ENCODE measurements around the gene GAREM1.

Gene GAREM1

GRCh38 chr18:32259553-32259952 lies 211.1 kb downstream of the GAREM1 start:
- no peaks in the 10 kb centered on the region for H3K27me3 ChIP-seq (ENCODE audit: control insufficient read depth, insufficient read depth, low read length)
- H3K9ac ChIP-seq (ENCODE audit: low read depth, low read length), result no peak overlapping the region
- H3K4me3 ChIP-seq (ENCODE audit: low read depth, low read length), result no peak overlapping the region
- H3K4me1 ChIP-seq (ENCODE audit: control insufficient read depth, insufficient read depth, low read length), result no peaks in the 10 kb centered on the region
- no peaks in the 10 kb centered on the region for H3K36me3 ChIP-seq (ENCODE audit: control insufficient read depth, insufficient read depth, low read length)
- no peaks in the 10 kb centered on the region for H3K9me3 ChIP-seq (ENCODE audit: control insufficient read depth, insufficient read depth, low read length)

DNA sequence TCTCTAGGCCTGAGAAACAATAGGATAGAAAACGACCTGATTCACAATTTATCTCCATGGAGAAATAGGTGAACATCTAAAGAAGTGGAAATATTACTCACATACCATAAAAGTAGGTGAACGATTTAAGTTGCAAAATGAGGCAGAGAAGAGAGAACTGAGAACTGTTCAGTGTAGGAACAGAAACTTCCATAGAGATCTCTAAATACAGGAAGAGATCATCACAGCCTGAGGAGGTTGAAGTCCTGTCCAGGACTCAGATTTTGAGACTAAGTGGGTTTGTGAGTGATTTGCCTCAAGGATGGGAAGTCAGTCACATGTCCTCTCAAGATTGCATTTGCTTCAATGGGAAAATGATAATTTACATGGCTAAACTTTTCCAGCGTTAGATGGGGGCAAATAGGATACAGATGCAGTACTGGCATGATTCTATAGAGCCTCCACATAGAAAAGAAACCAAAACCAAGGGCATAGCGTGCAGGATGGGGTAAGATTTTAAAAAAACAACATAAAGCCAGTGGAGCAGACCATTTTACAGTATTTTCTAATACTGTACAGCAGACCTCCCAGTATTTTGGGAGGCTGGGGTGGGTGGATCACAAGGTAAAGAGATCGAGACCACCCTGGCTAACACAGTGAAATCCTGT lies 212.0 kb downstream of the GAREM1 start:
- Histone ChIP-seq H3K27me3 (ENCODE audit: control insufficient read depth, insufficient read depth, low read length) (no peaks in the 10 kb centered on the region), H3K4me3 (ENCODE audit: low read depth, low read length) (no peak overlapping the region), H3K9ac (ENCODE audit: low read depth, low read length) (no peak overlapping the region), H3K4me1 (ENCODE audit: control insufficient read depth, insufficient read depth, low read length) (no peaks in the 10 kb centered on the region), H3K9me3 (ENCODE audit: control insufficient read depth, insufficient read depth, low read length) (no peaks in the 10 kb centered on the region), H3K36me3 (ENCODE audit: control insufficient read depth, insufficient read depth, low read length) (no peaks in the 10 kb centered on the region)

- Histone ChIP-seq H3K27me3 (ENCODE audit: control insufficient read depth, insufficient read depth, low read length) (no peaks in the 10 kb centered on the region), H3K4me1 (ENCODE audit: control insufficient read depth, insufficient read depth, low read length) (no peaks in the 10 kb centered on the region), H3K36me3 (ENCODE audit: control insufficient read depth, insufficient read depth, low read length) (no peaks in the 10 kb centered on the region), H3K9me3 (ENCODE audit: control insufficient read depth, insufficient read depth, low read length) (no peaks in the 10 kb centered on the region), H3K9ac (ENCODE audit: low read depth, low read length) (no peak overlapping the region), H3K4me3 (ENCODE audit: low read depth, low read length) (no peak overlapping the region)
These were observed 212.5 kb downstream of the GAREM1 start for GRCh38 chr18:32258148-32258547.

- H3K27me3 ChIP-seq (ENCODE audit: control insufficient read depth, insufficient read depth, low read length), result no peaks in the 10 kb centered on the region
- no peaks in the 10 kb centered on the region for H3K36me3 ChIP-seq (ENCODE audit: control insufficient read depth, insufficient read depth, low read length)
- H3K4me3 ChIP-seq (ENCODE audit: low read depth, low read length), result no peak overlapping the region
- H3K9ac ChIP-seq (ENCODE audit: low read depth, low read length), result no peak overlapping the region
- no peaks in the 10 kb centered on the region for H3K9me3 ChIP-seq (ENCODE audit: control insufficient read depth, insufficient read depth, low read length)
- no peaks in the 10 kb centered on the region for H3K4me1 ChIP-seq (ENCODE audit: control insufficient read depth, insufficient read depth, low read length)
These were observed 213.4 kb downstream of the GAREM1 start for GRCh38 chr18:32257084-32257785.

DNA sequence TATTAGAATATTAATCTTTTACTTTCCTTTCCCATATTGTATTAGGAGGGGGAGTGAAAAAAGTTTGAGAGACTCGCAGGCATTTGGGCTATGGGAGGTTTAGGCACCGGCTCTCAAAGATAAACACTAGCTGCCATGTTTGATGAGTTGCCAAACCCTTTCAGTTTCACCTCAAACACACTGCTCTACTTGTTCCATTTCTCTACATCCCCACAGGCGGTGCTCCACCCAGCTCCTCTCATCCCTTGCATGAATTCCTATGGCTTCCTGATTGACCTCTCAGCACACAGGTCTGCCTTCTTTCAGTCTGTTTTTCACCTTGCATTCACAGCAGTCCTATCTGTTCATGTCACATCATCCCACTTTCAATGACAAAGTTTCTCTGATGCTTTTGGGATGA lies 215.1 kb downstream of the GAREM1 start:
- H3K27me3 ChIP-seq (ENCODE audit: control insufficient read depth, insufficient read depth, low read length), result no peaks in the 10 kb centered on the region
- H3K36me3 ChIP-seq (ENCODE audit: control insufficient read depth, insufficient read depth, low read length), result no peaks in the 10 kb centered on the region
- no peak overlapping the region for H3K9ac ChIP-seq (ENCODE audit: low read depth, low read length)
- no peaks in the 10 kb centered on the region for H3K9me3 ChIP-seq (ENCODE audit: control insufficient read depth, insufficient read depth, low read length)
- no peaks in the 10 kb centered on the region for H3K4me1 ChIP-seq (ENCODE audit: control insufficient read depth, insufficient read depth, low read length)
- no peak overlapping the region for H3K4me3 ChIP-seq (ENCODE audit: low read depth, low read length)

DNA sequence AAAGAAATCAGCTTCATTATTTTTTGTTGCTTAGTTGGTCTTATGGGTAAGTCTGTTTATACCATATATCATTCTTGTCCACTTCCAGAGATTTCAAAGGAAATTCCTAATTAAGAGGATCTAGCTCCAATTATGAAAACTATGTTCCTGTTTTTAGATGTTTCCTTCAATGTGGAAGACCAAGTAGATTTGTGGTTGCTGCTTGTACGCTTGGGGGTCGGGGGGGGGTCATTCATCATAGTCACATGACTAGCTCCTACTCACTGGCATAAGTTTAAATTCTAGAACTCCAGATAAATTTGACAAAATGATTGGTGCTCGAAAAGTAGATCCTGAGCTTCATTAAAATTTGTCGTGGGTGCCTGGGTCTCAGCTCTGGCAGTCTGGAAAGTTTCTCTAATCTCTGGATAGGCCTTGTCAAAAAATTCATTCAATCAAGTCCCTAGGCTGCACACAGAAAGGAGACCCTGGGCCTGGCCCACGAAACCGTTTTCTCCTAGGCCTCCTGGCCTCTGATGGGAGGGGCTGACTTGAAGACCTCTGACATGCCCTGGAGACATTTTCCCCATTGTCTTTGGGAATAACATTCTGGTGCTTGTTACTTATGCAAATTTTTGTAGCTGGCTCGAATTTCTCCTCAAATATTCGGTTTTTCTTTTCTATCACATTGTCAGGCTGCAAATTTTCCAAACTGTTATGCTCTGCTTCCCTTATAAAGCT lies 218.4 kb downstream of the GAREM1 start:
- Histone ChIP-seq H3K9ac (ENCODE audit: low read depth, low read length) (no peak overlapping the region), H3K4me1 (ENCODE audit: control insufficient read depth, insufficient read depth, low read length) (no peaks in the 10 kb centered on the region), H3K27me3 (ENCODE audit: control insufficient read depth, insufficient read depth, low read length) (no peaks in the 10 kb centered on the region), H3K9me3 (ENCODE audit: control insufficient read depth, insufficient read depth, low read length) (no peaks in the 10 kb centered on the region), H3K36me3 (ENCODE audit: control insufficient read depth, insufficient read depth, low read length) (no peaks in the 10 kb centered on the region), H3K4me3 (ENCODE audit: low read depth, low read length) (no peak overlapping the region)

- Histone ChIP-seq H3K36me3 (ENCODE audit: control insufficient read depth, insufficient read depth, low read length) (no peaks in the 10 kb centered on the region), H3K4me3 (ENCODE audit: low read depth, low read length) (no peak overlapping the region), H3K9me3 (ENCODE audit: control insufficient read depth, insufficient read depth, low read length) (no peaks in the 10 kb centered on the region), H3K4me1 (ENCODE audit: control insufficient read depth, insufficient read depth, low read length) (no peaks in the 10 kb centered on the region), H3K9ac (ENCODE audit: low read depth, low read length) (no peak overlapping the region), H3K27me3 (ENCODE audit: control insufficient read depth, insufficient read depth, low read length) (no peaks in the 10 kb centered on the region)
These were observed 219.2 kb downstream of the GAREM1 start for GRCh38 chr18:32251466-32251865.

DNA sequence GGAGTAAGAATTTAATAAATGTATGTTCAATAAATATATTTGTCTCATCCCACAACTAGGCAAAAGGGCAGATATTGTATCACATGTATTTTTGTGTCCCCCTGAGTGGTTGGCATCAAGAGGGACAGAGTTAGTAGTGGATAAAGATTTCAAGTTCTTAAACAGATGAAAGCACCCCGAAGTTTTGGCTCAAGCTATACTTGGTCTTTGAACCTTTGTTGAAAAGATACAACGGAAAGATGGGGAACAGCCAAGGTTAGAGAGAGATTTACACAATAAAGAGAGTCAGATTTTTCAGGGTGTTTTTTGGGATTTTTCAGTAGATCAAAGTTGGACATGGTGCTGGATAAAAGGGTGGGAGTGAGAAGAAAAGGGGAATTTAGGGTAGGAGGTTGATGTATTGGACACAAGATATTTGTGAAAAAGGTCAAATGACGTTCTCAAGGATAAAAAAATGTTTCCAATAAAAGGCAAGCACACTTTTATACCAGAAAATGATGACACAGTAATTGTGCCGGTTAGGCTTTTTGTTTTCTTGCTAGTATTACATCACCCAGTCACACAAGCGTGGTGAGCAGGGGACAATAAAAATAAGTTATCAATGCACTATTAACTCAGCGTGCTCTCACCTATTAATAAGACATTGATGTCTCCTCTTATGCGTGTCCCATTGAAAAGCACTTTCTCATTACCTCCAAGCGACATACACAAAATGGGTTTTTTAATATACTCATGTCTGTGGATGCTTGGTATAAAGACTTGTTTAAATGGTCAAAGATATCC lies 221.3 kb downstream of the GAREM1 start:
- H3K27me3 ChIP-seq (ENCODE audit: control insufficient read depth, insufficient read depth, low read length), result no peaks in the 10 kb centered on the region
- no peak overlapping the region for H3K9ac ChIP-seq (ENCODE audit: low read depth, low read length)
- H3K4me1 ChIP-seq (ENCODE audit: control insufficient read depth, insufficient read depth, low read length), result no peaks in the 10 kb centered on the region
- no peaks in the 10 kb centered on the region for H3K9me3 ChIP-seq (ENCODE audit: control insufficient read depth, insufficient read depth, low read length)
- H3K36me3 ChIP-seq (ENCODE audit: control insufficient read depth, insufficient read depth, low read length), result no peaks in the 10 kb centered on the region
- no peak overlapping the region for H3K4me3 ChIP-seq (ENCODE audit: low read depth, low read length)

- H3K4me1 ChIP-seq (ENCODE audit: control insufficient read depth, insufficient read depth, low read length), result peaks cover 7% of the 10 kb centered on the region
- H3K9ac ChIP-seq (ENCODE audit: low read depth, low read length), result no peak overlapping the region
- no peak overlapping the region for H3K4me3 ChIP-seq (ENCODE audit: low read depth, low read length)
- H3K9me3 ChIP-seq (ENCODE audit: control insufficient read depth, insufficient read depth, low read length), result no peaks in the 10 kb centered on the region
- H3K36me3 ChIP-seq (ENCODE audit: control insufficient read depth, insufficient read depth, low read length), result no peaks in the 10 kb centered on the region
- no peaks in the 10 kb centered on the region for H3K27me3 ChIP-seq (ENCODE audit: control insufficient read depth, insufficient read depth, low read length)
These were observed 225.8 kb downstream of the GAREM1 start for GRCh38 chr18:32244881-32245280.

GRCh38 chr18:32243358-32243757 lies 227.3 kb downstream of the GAREM1 start:
- no peak overlapping the region for H3K9ac ChIP-seq (ENCODE audit: low read depth, low read length)
- H3K4me3 ChIP-seq (ENCODE audit: low read depth, low read length), result no peak overlapping the region
- no peaks in the 10 kb centered on the region for H3K27me3 ChIP-seq (ENCODE audit: control insufficient read depth, insufficient read depth, low read length)
- no peaks in the 10 kb centered on the region for H3K9me3 ChIP-seq (ENCODE audit: control insufficient read depth, insufficient read depth, low read length)
- peaks cover 11% of the 10 kb centered on the region for H3K4me1 ChIP-seq (ENCODE audit: control insufficient read depth, insufficient read depth, low read length)
- no peaks in the 10 kb centered on the region for H3K36me3 ChIP-seq (ENCODE audit: control insufficient read depth, insufficient read depth, low read length)

DNA sequence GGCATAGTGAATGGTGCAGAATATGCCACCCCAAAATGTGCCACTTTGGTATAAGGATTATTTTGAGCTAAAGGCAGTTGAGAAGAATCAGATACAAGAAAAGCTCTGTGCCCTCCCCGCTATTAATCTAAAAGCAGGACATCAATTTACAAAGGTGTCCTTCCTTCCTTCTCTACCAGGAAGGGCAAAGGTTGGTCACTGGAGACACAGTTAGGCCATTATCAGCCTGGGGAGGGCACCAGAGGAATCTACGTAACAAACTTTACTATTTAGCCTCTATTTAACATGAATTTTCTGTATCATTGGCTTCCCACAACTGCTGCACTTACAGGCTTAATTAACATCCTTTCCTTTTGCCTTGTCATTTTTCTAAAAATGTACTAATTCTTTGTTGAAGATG lies 228.3 kb downstream of the GAREM1 start:
- H3K9me3 ChIP-seq (ENCODE audit: control insufficient read depth, insufficient read depth, low read length), result no peaks in the 10 kb centered on the region
- H3K36me3 ChIP-seq (ENCODE audit: control insufficient read depth, insufficient read depth, low read length), result no peaks in the 10 kb centered on the region

More for the DNA sequence above, 228.3 kb downstream of the GAREM1 start:
- Histone ChIP-seq H3K27me3 (ENCODE audit: control insufficient read depth, insufficient read depth, low read length) (no peaks in the 10 kb centered on the region), H3K4me1 (ENCODE audit: control insufficient read depth, insufficient read depth, low read length) (peaks cover 13% of the 10 kb centered on the region), H3K9ac (ENCODE audit: low read depth, low read length) (no peak overlapping the region), H3K4me3 (ENCODE audit: low read depth, low read length) (no peak overlapping the region)
